Lung (tissue), 12 donors: ENCODE results near the gene FKBP7. TPM values are rescaled to one million over a fixed set of nuclear protein-coding genes. Genes with fewer than 3 reads are reported as not detected.

Source experiments
- ATAC-seq: fragments of 200-7000 bp; cut with Tn5 transposase; one replicate; pipeline ENCODE4 v1.9.1; 2020; ENCODE audit warnings: moderate number of reproducible peaks; ENCODE audit not compliant: insufficient read depth, low FRiP score
- DNase-seq, 3 donors: peaks; one replicate each; pipeline ENCODE4 v3.0.0-alpha.2; 2013 to 2017
- H3K27ac ChIP-seq, 2 donors: one replicate each; pipeline ENCODE4 v1.5.1; 2013; ENCODE audit warnings: mild to moderate bottlenecking in 2 of 2, moderate library complexity in 2 of 2, control low read depth in 1 of 2, inconsistent platforms in 1 of 2, low read depth in 1 of 2, low read length in 1 of 2
- H3K27me3 ChIP-seq, 3 donors: one replicate each; pipeline ENCODE4 v1.5.1; 2013; ENCODE audit warnings: low read length in 2 of 3; ENCODE audit not compliant: control insufficient read depth in 3 of 3, insufficient read depth in 3 of 3
- H3K36me3 ChIP-seq, 4 donors: one replicate each; pipeline ENCODE4 v1.5.1; 2013; ENCODE audit warnings: low read length in 4 of 4, mild to moderate bottlenecking in 1 of 4, moderate library complexity in 1 of 4; ENCODE audit not compliant: control insufficient read depth in 4 of 4, insufficient read depth in 4 of 4
- H3K4me1 ChIP-seq, 5 donors: one replicate each; pipeline ENCODE4 v1.5.1; 2013; ENCODE audit warnings: low read length in 5 of 5, mild to moderate bottlenecking in 2 of 5, moderate library complexity in 1 of 5; ENCODE audit not compliant: control insufficient read depth in 5 of 5, insufficient read depth in 5 of 5
- H3K4me3 ChIP-seq: one replicate; pipeline ENCODE4 v1.5.1; 2013; ENCODE audit warnings: mild to moderate bottlenecking, control low read depth, moderate library complexity
- H3K9ac ChIP-seq, 2 donors: one replicate each; pipeline ENCODE4 v1.5.1; 2013; ENCODE audit warnings: low read length in 2 of 2, control low read depth in 1 of 2; ENCODE audit not compliant: insufficient read depth in 1 of 2
- H3K9me3 ChIP-seq, 4 donors: one replicate each; pipeline ENCODE4 v1.5.1; 2013; ENCODE audit warnings: low read length in 3 of 4, mild to moderate bottlenecking in 1 of 4, moderate library complexity in 1 of 4; ENCODE audit not compliant: control insufficient read depth in 4 of 4, insufficient read depth in 3 of 4
- WGBS, 2 donors: extraction: QIAGEN DNeasy Blood & Tissue Kit; methylation state at CpG; one replicate each; pipeline ENCODE4 v1.1.7; 2013; 5-methylcytosine and 5-hydroxymethylcytosine counted together
- polyA plus RNA-seq, 2 donors: library from polyadenylated mRNA; stranded (reverse); fragments of 200-250 nt; gene quantifications; one replicate each; pipeline ENCODE4 v1.2.1, GENCODE V29; 2013
- total RNA-seq, 2 donors: library from RNA; depleted of rRNA in 1 of 2; stranded (reverse); fragments of >200 nt in 1 of 2; gene quantifications; one replicate each; pipeline ENCODE4 v1.2.1, GENCODE V29; 2014 to 2021
- TF ChIP-seq, protein P1 (sequence below): IDR thresholded peaks from 2 replicates; pipeline ENCODE4 v1.5.1; 2012; ENCODE audit warnings: mild to moderate bottlenecking; ENCODE audit errors: control extremely low read depth, extremely low read depth
- donor health status: control.
- donor health status: control.
- donor health status: Bipolar disorder and iron deficiency.
- donor health status: healthy.
- donor health status: DM: yes; HTN: yes; CAD: no.

Gene FKBP7
- total and polyA plus RNA-seq, 4 donors, result 6.6 to 53.3 (median 7.7) TPM

DNA sequence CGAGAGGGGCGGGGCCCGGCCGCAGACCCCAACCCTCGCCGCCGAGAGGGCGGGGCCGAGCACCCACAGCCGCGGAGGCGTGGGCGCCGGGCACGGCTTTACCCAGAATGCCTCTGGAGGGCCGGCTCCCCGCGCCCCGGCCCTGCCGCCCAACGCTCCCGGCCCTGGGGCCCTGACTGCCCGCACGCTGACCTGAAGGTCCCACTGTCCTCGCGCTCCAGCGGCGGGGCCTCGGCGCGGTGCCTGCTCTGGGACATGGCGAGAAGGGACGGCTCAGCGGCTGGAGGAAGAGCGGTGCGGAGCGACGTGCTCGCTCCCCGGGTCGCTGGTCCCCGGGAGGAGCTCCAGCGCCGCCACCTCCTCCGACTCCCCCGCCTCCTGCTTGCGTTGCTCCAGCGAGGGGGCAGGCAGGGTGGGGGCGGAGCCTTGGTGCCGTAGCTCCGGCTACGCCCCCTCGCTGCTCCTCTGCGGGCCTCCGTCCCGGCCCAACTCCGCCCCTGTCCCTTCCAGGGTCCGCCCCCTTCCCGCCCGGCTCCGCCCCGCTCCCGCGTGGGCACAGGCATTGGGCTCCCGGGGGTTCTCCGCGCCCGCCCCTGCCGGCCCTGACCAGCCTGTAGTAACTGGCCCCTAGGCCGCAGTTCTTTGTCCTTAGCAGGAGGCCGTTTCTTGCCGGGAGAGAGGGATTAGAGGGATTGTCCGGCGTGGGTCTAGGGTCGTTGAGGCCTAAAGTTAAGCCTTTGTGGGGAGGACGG is 27.4 kb downstream of the FKBP7 start, which contains the start of the genes PJVK and PRKRA:
Gene PJVK, plus strand, starts transcription at position 605 of the 752 bp plus-strand sequence. CDS start 2,032 bp downstream, outside the sequence.
Gene PRKRA, minus strand, starts transcription at position 402 of the 752 bp plus-strand sequence. Its CDS starts 145 bp downstream, at position 257.
- H3K9me3 ChIP-seq, result no peaks in the 10 kb centered on the region

DNA sequence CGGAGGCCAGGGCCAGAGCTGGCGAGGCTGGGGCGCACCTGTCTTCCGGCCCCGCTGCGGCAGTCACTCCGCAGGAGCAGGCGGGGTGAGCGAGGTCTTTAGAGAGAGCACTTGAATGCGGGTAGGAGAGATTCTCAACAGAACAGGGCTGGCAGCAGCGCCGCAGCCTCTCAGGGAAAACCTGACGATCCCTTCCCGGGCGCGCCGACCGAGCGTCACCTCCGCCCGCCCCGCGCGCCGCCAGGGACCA is 28.0 kb downstream of the FKBP7 start:
- Histone ChIP-seq H3K27ac (peak overlapping the region; percentile 97 to 98), H3K27me3 (no peaks in the 10 kb centered on the region), H3K4me3 (peak overlapping the region; percentile 72), H3K9ac (peak overlapping the region; percentile 79 to 88), H3K4me1 (peaks cover 4 to 32% (median 13%) of the 10 kb centered on the region in 5 donors), H3K36me3 (peaks cover 0 to 18% (median 10%) of the 10 kb centered on the region in 4 donors), H3K9me3 (no peaks in the 10 kb centered on the region)
- TF ChIP-seq, protein P1, sequence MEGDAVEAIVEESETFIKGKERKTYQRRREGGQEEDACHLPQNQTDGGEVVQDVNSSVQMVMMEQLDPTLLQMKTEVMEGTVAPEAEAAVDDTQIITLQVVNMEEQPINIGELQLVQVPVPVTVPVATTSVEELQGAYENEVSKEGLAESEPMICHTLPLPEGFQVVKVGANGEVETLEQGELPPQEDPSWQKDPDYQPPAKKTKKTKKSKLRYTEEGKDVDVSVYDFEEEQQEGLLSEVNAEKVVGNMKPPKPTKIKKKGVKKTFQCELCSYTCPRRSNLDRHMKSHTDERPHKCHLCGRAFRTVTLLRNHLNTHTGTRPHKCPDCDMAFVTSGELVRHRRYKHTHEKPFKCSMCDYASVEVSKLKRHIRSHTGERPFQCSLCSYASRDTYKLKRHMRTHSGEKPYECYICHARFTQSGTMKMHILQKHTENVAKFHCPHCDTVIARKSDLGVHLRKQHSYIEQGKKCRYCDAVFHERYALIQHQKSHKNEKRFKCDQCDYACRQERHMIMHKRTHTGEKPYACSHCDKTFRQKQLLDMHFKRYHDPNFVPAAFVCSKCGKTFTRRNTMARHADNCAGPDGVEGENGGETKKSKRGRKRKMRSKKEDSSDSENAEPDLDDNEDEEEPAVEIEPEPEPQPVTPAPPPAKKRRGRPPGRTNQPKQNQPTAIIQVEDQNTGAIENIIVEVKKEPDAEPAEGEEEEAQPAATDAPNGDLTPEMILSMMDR, result no peak
- WGBS, 2 donors, result 0 to 1% methylated on average over 25 of the region's 25 CpGs
- no peak for DNase-seq
- ATAC-seq, result peak; percentile 10

More for the DNA sequence above, 27.4 kb downstream of the FKBP7 start, which contains the start of the genes PJVK and PRKRA:
- Histone ChIP-seq H3K4me3 (peak within 1 kb of the TSS; percentile 72), H3K27me3 (no peaks in the 10 kb centered on the region), H3K27ac (peak within 1 kb of the TSS; percentile 97 to 98), H3K4me1 (peaks cover 4 to 32% (median 13%) of the 10 kb centered on the region in 5 donors), H3K9ac (peak within 1 kb of the TSS; percentile 97 to 99), H3K36me3 (peaks cover 0 to 15% (median 7%) of the 10 kb centered on the region in 4 donors)
- DNase-seq (peak; percentile 99), ATAC-seq (peak; percentile 97)
- 0 to 1% methylated on average over 61 to 76 of the region's 76 CpGs for WGBS, 2 donors
- TF ChIP-seq, protein P1, result no peak

DNA sequence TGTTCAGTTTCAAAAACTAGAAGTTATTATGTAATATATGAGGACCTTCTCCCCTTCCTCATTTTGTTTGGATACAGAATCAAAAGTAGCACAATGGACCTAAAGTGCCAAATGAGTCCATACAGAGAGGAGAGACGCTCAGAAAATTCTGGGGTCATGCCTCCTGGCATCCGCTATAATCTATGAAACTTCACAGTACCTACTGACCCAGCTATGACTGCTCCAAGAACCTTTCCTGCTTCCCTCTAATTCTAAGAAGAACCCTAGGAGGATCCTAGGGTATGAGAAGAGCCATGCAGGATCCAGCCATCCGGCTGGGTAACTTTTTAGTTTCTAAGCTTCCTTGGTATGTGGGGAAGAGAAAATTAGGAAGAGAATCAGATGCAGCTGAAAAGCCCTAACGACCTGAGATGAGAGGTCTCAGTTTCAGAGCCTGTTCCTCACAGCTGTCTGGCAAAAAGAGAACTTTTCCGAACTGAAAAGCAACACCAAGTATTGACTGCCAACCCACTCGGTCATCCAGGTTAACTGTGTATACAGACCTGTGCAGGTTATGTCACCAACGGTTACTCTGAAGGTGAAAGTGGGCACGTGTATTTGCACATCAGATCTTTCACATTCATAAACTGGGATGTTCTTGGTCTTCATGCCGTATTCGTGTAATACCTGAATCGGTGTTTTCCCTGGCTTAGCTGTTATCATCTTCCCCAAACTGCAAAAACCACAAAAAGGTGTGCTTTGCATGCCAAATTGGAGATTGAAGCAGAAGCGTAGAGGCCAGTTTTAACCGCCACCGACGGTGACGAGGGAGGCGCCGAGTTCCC is 28.5 kb downstream of the FKBP7 start:
- Histone ChIP-seq H3K9ac (peak overlapping the region; percentile 79 to 88), H3K4me3 (peak overlapping the region; percentile 72), H3K27me3 (no peaks in the 10 kb centered on the region), H3K27ac (peak overlapping the region; percentile 97 to 98), H3K36me3 (peaks cover 0 to 19% (median 13%) of the 10 kb centered on the region in 4 donors), H3K9me3 (no peaks in the 10 kb centered on the region), H3K4me1 (peaks cover 4 to 32% (median 13%) of the 10 kb centered on the region in 5 donors)
- ATAC-seq (no peak), DNase-seq (peak in 2 of 3 donors; percentile 30 to 38)
- TF ChIP-seq, protein P1, result no peak
- 7 to 10% methylated on average over 18 of the region's 18 CpGs for WGBS, 2 donors
